D341Med (cell line): ENCODE data around the gene ITGB3.

Source experiments
- DNase-seq: peaks from one replicate; pipeline ENCODE4 v3.0.0; 2012; ENCODE audit warnings: low spot score

Gene ITGB3

DNA sequence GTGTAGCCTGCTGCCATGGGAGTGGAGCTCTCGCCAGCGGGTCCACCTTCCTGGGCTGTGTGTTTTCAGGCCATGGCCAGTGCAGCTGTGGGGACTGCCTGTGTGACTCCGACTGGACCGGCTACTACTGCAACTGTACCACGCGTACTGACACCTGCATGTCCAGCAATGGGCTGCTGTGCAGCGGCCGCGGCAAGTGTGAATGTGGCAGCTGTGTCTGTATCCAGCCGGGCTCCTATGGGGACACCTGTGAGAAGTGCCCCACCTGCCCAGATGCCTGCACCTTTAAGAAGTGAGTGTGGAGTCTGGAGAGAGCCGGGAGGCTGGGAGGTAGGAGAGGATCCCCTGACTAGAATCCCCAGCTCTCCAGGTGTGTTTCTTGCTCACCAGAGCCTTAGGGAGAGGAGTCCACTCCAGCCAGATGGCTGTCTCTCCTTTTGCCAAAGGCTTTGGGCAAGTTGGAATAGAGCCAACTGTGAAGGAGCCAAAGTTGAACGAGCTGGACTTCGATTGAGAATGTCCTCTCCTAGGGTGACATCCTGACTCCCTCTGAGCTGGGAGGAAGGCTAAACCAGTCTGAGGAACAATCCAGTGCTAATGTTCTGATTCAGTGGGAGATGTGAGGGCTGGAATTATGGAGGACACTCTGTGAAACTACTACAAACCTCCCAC lies 45.7 kb downstream of the ITGB3 start:
- no peak for DNase-seq

DNA sequence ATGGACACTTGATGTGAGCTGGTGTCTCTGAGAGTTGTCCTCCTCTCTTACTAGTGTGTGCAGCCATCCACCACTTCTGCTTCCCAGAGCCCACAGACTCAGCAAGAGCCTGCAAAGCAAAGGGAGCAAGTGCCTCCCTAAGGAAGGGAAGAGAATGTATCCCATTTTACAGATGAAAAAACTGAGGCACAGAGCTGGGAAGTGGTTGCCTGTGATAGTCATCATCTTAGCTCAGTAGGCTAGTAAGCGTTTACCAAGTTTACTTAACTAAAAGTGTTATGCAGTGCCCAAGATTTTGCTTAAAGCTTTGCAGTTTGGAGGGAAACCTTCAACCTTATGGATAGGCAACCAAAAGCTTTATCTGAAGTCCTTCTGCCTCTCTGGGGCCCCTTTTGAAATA lies 47.1 kb downstream of the ITGB3 start:
- no peak for DNase-seq

DNA sequence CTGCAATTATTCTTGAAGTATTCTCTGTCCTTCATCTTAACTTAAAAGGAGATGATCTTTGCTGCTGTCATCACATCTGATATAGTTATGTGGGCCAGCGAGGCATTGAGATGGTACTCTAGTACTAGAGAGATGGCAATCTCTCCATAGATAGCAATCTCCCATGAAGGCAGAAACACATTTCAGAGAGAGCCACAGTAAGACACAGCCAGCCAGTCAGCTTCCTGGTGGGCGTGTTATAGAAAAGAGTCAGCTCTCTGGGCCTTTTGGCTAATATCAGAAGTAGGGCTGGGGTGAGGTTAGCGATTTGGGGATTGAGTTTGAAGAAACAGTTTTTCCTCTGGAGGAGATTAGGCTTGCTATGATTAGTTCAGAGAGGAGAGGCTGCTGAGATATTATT lies 47.5 kb downstream of the ITGB3 start:
- no peak for DNase-seq

DNA sequence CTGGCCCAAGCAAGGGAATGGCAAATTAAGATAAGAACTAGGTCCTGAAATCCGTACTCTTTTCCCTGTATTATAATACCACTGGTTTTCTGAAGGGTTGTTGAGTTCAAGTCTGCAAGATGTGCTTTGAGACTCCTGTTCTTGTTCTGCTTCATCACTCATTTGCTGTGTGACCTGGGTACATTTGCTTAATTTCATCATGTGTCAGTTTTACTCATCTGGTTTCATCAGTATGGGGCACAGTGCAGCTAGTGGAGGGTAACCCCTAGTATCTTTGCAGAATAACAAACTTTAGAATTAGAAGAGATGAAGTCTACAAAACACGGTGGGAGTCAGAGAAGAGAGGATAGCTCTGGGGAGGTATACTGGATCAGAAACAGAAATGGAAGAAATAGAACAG lies 48.2 kb downstream of the ITGB3 start:
- DNase-seq: no peak

DNA sequence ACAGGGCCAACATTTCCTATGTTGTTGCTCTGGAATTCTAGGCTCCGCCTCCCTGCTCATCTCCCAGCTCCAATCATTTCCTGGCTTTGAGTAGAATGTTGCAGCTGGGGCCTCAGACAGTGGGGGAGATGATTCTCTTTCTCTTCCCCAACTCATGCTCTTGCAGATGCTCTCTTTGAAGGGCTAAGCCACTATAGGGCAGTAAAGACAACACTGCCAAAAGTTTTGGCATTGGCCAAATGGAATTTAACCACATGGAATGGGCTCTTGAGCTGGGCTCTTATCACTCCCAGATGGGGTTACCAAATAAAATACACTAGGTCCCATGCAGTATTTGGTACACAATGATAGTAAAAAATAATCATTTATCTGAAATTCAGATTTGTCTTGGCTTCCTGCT lies 50.6 kb downstream of the ITGB3 start:
- DNase-seq: no peak

DNA sequence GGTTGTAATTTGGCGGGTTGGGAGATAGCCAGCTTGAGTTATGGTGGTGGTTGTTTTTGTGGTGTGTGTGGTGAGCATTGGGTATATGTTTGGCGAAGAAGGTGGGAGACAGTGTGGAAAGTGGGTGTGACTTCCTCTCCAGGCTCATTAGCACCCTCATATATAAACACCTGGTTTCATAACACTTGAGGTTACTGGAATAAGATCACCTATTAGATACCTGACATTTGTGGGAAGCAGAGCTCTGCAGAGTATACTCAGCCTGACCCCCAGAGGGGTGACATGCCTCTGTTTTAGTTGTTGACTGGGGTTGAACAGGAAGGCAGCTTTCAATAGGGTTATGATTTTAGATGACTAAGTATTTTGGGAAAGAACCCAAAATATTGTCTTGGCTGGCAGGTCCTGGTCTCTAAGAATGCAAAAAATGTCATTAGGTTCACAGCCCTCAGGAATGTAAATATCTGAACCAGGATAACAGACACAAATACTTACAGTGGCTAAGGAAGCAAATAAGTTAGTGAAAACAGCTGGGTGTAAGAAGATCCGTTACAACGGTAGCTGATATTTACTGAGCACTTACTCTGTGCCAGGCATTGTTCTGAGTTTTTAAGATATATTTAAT lies 51.8 kb downstream of the ITGB3 start:
- DNase-seq: no peak

DNA sequence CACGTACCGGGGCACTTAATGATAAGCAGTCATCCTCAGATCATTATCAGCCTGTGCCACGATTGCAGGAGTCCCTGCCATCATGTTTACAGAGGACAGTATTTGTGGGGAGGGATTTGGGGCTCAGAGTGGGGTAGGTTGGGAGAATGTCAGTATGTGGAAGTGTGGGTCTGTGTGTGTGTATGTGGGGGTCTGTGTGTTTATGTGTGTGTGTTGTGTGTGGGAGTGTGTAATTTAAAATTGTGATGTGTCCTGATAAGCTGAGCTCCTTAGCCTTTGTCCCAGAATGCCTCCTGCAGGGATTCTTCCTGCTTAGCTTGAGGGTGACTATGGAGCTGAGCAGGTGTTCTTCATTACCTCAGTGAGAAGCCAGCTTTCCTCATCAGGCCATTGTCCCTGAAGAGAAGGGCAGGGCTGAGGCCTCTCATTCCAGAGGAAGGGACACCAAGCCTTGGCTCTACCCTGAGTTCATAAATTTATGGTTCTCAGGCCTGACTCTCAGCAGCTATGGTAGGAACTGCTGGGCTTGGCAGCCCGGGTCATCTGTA lies 56.6 kb downstream of the ITGB3 start:
- DNase-seq: no peak

DNA sequence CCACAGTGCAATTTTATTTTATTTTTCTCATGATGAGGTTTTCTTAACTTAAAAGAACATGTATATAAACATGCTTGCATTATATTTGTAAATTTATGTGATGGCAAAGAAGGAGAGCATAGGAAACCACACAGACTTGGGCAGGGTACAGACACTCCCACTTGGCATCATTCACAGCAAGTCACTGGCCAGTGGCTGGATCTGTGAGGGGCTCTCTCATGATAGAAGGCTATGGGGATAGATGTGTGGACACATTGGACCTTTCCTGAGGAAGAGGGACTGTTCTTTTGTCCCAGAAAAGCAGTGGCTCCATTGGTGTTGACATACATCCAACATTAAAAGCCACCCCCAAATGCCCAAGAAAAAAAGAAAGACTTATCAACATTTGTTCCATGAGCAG lies 57.8 kb downstream of the ITGB3 start:
- no peak for DNase-seq

DNA sequence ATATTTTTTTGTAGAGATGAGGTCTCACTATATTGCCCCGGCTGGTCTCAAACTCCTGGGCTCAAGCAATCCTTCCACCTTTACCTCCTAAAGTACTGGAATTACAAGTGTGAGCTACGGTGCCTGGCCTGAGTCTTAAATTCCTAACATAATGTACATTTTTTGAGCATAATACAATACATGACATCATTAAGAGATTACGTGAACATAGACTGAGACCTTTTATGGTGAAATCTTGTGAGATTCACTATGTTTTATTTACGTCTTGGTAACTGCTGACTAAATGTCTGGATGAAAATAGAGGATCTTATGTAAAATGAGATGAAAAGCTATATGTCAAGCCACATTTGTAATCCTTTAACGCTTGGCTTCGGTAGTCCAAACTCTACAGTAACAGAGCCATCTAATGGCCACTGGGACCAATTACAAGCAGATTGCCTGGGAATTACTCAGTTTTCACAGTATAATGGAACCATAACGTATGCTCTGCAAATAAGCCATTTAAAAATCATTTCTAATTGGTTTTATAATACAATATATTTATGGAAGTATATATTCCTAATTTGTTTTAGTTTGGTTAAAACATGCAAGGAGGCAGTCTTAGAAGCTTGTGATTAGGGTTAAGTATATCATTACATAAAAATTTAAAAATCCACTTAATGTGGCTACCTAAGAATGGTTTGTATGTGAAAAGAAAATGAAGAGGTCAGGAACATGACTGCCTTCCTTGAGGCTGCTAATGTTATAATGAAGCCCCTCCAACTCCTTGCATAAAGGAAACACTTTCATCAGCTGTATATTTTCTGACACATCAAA lies 62.0 kb downstream of the ITGB3 start:
- DNase-seq: peak; percentile 76

DNA sequence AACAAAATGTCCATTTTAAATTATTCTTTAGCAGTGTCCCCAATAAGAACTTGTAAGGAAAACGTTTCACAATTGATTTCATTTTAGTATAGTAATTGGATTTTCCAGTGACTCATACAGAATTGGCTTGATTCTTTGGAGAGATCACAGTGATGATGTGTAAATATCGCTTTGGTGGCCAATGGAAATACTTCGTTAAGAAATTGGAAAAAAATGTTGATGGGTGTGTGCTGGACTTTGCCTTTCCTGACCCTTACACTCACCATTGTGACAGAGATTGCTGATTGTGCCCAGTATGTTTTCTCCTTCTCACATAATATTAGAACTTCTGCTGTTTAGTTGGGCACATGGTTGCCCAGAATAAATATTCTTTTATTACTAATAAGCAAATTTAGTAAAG lies 62.7 kb downstream of the ITGB3 start:
- DNase-seq: no peak

DNA sequence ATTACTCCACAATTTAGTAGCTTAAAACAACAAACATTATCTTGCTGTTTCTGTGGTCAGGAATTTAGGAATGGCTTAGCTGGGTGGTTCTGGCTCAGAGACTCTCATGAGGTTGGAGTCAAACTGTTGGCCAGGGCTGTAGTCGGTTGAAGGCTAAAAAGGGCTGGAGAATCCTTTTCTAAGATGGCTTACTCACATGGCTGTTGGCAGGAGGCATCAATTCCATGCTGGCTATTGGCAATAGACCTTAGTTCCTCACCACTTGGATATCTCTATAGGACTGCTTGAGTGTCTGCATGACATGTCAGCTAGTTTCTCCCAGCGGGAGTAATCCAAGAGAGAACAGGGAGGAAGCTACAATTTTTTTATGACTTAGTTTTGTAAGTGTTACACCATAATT lies 63.5 kb downstream of the ITGB3 start:
- DNase-seq: no peak

DNA sequence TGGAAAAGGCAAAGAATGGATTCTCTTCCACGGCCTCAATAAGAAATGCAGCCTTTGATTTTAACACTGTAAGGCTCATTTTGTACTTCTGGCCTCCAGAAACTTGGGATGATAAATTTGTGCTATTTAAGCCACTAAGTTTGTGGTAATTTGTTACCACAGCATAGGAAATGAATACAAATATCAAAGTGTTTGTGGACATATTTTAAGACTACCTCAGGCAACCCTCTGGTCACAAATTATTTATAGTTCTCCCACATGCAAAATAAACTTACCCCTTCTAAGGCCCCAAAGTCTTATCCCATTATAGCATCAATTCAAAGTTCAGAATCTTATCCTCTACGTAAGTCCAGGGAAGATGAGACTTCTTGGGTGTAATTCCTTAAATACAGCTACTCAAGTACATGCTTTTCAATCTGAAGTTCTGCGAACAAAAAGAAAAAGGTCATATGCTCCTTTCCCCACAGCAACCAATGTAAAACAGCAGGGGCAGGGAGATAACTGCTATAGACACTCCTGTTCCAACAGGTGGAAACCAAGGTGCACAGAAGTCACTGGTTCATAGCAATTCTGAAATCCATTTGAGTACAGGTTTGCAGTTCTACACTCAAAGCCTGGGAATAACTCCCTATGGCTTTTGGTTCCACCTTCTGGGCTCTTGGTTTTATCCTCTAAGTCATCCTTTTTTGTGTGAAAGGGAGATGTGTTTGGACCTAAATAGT lies 64.7 kb downstream of the ITGB3 start:
- no peak for DNase-seq

DNA sequence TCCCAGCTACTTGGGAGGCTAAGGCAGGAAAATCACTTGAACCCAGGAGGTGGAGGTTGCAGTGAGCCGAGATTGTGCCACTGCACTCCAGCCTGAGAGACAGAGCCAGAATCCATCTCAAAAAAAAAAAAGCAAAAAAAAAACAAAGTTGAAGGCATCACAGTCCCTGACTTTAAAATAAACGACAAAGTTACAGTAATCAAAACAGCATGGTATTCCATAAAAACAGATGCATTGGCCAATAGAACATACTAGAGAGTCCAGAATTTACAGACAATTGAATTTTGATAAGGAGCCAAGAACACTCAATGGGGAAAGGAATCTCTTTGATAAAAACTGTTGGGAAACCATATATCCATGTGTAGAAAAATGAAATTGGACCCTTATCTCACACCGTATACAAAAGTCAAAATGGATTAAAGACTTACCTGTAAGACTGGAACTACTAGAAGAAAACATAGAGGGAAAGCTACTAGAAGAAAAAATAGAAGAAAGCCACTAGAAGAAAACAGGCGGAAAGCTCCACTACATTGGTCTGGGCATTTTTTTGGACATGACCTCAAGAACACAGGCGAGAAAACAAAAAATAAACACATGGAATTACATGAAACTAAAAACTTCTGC lies 67.4 kb downstream of the ITGB3 start:
- no peak for DNase-seq

DNA sequence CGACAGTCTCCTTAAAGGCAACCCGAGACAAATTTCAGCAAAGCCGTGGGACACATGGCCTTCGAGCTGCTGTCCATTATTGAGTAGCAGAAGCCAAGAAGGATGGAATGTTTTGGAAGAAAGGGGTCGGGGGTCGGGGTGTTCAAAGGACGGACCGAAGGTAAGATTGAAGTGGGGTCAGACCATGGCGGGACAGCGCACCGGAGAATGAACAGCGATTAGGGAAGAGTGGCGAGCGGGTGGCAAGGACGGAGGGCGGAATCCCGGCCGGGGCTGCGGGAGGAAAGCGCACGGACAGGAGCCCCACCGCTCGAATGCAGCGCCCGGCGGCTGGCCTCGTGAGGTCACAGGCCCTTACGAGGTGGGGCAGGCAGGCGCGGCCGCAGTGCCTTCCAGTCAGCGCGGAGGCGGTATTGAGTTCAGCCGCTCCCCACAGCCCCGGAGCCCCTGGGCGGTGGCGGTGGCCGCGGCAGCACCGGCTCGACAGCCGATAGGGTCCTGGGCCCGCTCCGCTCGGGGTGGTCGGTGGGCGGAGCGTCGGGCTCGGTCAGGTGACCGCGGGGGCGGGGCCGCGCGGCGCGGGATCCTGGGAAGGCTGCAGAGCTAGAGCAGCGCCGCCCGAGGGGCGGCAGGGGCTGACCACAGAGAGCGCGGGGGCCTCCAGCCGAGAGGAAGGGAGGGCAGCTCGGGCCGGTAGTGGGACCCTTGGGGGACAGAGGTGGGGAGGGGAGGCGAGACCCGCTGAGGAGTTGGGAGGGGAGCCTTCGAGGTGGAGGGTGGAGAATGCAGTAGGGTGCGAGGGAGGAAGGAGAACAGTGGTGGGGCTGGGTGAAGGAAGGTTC lies 70.0 kb downstream of the ITGB3 start, which contains the start of gene EFCAB13:
TSS of gene EFCAB13 (plus strand) at position 574 of the 842 bp plus-strand sequence. CDS start 4,399 bp downstream, outside the sequence.
- peak; percentile 96 for DNase-seq

DNA sequence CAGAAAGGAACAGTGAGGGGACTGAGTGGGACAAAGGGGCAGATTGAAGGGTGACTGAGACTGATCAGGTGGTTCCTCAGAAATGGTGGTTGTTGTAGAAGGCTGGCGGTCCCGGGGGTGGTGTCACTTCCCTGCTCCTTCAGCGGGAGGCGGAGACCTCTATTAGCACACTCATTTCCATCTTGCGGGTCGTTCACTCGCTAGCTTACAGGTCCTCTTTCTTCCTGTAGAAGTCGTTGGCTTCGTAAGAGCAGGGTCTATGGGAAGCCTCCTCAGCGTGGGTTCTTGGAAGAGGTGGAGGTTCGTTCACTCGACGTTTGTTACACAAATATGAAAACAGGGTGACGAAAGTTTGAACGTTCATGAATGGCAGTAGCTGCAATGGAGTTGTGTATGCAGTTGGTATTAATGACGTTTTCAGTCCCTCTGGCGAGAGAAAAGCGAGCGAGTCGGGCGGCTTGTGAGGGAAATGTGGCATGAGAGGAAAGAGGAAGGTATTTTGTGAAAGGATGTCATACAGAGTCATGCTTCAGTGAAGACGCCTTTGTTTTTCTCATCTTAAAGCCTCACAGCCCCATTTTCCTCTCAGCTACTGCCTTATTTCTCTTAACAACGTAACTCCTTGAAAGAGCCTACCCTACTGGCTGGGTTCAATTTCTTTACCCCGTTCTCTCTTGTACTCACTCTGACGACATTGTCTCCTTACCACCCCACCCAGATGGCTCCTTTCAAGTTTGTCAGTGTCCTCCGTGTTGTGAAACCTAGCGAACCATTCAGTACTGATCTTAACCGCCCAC lies 70.8 kb downstream of the ITGB3 start:
- DNase-seq: peak; percentile 59

DNA sequence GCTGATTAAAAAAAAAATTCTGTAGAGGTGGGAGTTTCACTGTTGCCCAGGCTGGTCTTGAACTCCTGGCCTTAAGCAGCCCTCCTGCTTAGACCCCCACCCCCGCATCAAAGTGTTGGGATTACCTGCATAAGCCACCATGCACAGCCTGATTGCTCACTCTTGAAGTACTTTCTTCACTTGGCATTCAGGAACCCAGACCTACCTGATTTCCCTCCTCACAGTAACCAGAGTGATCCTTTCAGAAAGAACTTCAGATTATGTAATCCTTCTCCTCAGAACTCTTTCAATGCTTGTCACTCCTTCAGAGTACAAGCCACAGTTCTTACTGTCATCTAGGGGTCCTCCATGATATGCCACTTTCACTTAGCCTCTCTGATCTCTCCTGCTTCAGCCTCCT lies 71.5 kb downstream of the ITGB3 start:
- DNase-seq: no peak

DNA sequence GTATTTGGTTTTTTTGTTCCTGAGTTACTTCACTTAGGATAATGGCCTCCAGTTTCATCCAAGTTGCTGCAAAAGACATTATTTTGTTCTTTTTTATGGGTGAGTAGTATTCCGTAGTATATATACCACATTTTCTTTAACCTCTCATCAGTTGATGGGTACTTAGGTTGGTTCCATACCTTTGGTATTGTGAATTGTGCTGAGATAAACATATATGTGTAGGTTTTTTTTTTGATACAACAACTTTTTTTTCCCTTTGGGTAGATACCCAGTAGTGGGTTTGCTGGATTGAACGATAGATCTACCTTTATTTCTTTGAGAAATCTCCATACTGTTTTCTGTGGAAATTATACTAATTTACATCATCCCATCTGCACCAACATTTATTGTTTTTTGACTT lies 76.9 kb downstream of the ITGB3 start:
- DNase-seq: no peak

DNA sequence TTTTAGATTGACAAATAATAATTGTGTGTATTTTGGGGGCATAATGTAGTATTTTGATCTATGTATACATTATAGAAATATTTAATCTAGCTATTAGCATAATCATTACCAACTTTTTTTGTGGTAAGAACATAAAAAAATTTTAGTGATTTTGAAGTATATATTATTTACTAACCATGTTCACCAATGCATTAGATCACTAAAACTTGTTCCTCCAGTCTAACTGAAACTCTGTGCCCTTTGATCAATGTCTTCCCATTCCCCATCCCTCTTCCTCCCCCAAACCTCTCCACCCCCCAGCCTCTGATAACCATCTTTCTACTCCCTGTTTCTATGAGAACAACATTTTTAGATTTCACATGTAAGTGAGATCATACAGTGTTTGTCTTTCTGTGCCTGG lies 78.7 kb downstream of the ITGB3 start:
- DNase-seq: no peak

DNA sequence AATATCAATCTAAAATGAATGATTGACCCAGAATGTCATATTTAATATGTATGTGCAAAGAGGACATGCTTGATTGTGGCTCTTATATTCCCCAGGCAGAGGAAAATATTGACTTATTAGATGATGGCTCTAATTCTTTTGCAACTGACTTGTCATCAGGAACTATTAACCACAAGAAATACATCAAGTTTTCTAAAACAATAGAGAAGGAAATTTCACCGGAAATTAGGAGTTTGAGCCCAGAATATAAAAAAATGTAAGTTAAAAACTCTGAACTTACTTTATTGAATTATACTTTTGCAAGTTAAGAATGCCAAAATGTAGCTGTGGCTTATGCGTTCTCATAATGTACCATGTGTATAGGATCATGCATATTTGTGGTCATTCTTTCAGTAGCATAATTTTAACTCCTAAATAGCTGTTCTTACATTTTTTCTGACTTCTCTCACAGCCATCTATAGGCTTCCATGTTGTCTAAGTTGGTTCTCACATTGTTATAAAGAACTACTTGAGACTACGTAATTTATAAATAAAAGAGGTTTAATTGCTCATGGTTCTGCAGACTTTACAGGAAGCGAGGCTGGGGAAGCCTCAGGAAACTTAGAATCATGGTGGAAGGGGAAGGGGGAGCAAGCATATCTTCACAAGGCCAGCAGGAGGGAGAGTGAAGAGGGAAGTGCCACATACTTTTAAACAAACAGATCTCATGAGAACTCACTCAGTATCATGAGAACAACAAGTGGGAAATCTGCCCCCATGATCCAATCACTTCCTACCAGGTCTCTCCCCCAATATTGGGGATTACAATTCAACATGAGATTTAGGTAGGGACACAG lies 81.7 kb downstream of the ITGB3 start:
- DNase-seq: no peak
